Prostate gland (tissue), 2 donors: ENCODE data around the gene OGA. TPM values are rescaled to one million over a fixed set of nuclear protein-coding genes. Genes with fewer than 3 reads are reported as not detected.
"Not testable (repeated sequence)": the region's sequence is repeated elsewhere in the genome, so short reads cannot be mapped to it uniquely, and the experiment has no call there.

Experiments used
- DNase-seq: peaks from one replicate; pipeline ENCODE4 v3.0.0-alpha.2; 2019; ENCODE audit warnings: low spot score
- H3K27ac ChIP-seq, 2 donors: fragments of 200-600 bp; sonication (generic); 2 replicates each; pipeline ENCODE4 v1.5.1; 2017 to 2019
- H3K27me3 ChIP-seq: fragments of 200-600 bp; sonication (generic); replicated peaks from 2 replicates; pipeline ENCODE4 v1.5.1; 2019; ENCODE audit not compliant: insufficient read depth
- H3K36me3 ChIP-seq, 2 donors: fragments of 200-600 bp; sonication (generic); 1 replicate in 1 of 2; 2 replicates in 1 of 2; pipeline versions ENCODE4 v1.5.1 to v1.8.1; 2017 to 2019
- H3K4me1 ChIP-seq: fragments of 200-600 bp; sonication (generic); replicated peaks from 2 replicates; pipeline ENCODE4 v1.5.1; 2019
- H3K4me3 ChIP-seq, 2 donors: fragments of 200-600 bp; sonication (generic); 2 replicates each; pipeline ENCODE4 v1.5.1; 2017 to 2019
- H3K9me3 ChIP-seq: fragments of 200-600 bp; sonication (generic); 2 replicates; pipeline ENCODE4 v1.5.1; 2017
- POLR2A ChIP-seq: fragments of 450-650 bp; IDR thresholded peaks from one replicate; pipeline ENCODE4 v1.6.1; 2016; ENCODE audit warnings: antibody characterized with exemption, mild to moderate bottlenecking
- POLR2AphosphoS5 ChIP-seq: sonication (generic); formaldehyde crosslinking; IDR thresholded peaks from one replicate; pipeline ENCODE4 v1.6.1; 2017; ENCODE audit warnings: antibody characterized with exemption
- WGBS: methylation state at CpG from one replicate; pipeline ENCODE4 v1.1.5; 2018; 5-methylcytosine and 5-hydroxymethylcytosine counted together
- intact Hi-C: fragments of 100-400 bp; cut with DNase I; formaldehyde crosslinking; loops from one replicate; pipeline ENCODE4 v1.14.2; 2022
- total RNA-seq, 2 donors: library from RNA; depleted of rRNA; stranded (reverse); fragments of >200 nt; gene quantifications; one replicate each; pipeline ENCODE4 v1.1.0, GENCODE V29; 2016
- TF ChIP-seq, protein P1 (sequence below), 4 experiments: fragments of 200-600 bp in 2 of 4; fragments of 450-650 bp in 2 of 4; sonication (generic) in 2 of 4; IDR thresholded peaks; 1 replicate in 3 of 4; 2 replicates in 1 of 4; pipeline ENCODE4 v1.5.1; 2016 to 2019; ENCODE audit warnings: antibody characterized with exemption in 4 of 4, mild to moderate bottlenecking in 2 of 4, moderate library complexity in 2 of 4

The OGA gene
- total RNA-seq, 2 donors from 2014 or later = 82.5 to 143 TPM

DNA sequence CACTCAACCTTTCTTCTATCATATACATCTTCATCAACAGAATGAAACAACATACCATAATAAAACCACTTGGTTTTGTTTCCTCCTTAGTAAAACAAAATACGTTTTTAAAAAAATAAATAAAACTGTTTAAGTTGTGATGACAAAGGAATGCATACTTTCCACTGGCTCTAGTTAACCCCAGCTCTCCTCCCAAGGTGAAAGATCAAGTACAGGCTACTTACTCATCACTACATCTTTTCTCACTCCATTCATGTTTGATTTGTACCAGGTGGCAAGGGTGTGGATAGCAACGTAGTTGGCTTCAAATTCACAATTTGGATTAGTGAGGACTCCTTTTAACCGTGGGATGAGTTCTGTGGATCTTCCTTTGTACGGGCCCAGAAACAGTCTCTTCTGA is 14.7 kb downstream of the OGA start:
- no peaks in the 10 kb centered on the region for H3K4me1 ChIP-seq
- no peaks in the 10 kb centered on the region for H3K9me3 ChIP-seq
- no peak for TF ChIP-seq POLR2A
- TF ChIP-seq, protein P1, sequence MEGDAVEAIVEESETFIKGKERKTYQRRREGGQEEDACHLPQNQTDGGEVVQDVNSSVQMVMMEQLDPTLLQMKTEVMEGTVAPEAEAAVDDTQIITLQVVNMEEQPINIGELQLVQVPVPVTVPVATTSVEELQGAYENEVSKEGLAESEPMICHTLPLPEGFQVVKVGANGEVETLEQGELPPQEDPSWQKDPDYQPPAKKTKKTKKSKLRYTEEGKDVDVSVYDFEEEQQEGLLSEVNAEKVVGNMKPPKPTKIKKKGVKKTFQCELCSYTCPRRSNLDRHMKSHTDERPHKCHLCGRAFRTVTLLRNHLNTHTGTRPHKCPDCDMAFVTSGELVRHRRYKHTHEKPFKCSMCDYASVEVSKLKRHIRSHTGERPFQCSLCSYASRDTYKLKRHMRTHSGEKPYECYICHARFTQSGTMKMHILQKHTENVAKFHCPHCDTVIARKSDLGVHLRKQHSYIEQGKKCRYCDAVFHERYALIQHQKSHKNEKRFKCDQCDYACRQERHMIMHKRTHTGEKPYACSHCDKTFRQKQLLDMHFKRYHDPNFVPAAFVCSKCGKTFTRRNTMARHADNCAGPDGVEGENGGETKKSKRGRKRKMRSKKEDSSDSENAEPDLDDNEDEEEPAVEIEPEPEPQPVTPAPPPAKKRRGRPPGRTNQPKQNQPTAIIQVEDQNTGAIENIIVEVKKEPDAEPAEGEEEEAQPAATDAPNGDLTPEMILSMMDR (IDR thresholded peaks at IDR 0.05) = no peak
- no peak for TF ChIP-seq POLR2AphosphoS5
- no peak overlapping the region for H3K4me3 ChIP-seq
- intact Hi-C loops = no loop called here
- no peak for DNase-seq
- H3K36me3 ChIP-seq = peaks cover 6 to 15% of the 10 kb centered on the region in 2 donors
- H3K27ac ChIP-seq = no peak overlapping the region
- no peaks in the 10 kb centered on the region for H3K27me3 ChIP-seq
- WGBS = 63% methylated on average over 4 of the region's 4 CpGs

DNA sequence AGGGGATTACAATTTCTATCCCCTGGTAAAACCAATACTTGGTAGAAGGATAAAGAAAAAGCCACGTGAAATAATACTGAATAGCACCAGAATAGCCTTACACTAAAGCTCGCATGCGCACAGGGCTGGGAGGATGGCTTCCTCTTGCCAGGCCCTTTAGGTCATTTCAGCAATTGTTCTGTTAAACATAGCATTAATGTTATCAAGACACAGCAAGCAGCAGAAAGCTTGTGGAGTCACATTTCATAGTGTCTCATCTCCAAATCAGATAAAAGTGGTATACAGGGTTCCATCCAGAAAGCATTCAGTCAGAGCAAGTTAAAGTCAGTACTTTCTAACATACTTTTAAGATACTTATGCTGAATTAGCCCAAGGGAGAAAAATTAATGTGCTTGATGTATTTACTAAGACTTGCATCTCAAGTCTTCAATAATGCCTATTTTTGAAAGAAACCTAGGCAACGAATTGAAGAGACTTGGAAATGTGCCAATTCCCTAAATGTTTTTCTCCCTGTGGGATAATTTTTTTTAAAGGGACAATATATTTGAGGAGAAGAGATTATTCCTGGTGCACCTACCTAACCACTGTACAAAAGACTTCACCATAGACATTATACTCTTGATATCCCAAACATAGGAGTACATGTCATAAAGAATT is 20.7 kb downstream of the OGA start:
- Histone ChIP-seq H3K4me1 (no peaks in the 10 kb centered on the region), H3K36me3 (peaks cover 5 to 20% of the 10 kb centered on the region in 2 donors), H3K9me3 (no peaks in the 10 kb centered on the region), H3K4me3 (no peak overlapping the region), H3K27ac (no peak overlapping the region), H3K27me3 (no peaks in the 10 kb centered on the region)
- no peak for DNase-seq
- intact Hi-C loops = no loop called here
- TF ChIP-seq, protein P1 (IDR thresholded peaks at IDR 0.05) = no peak
- TF ChIP-seq POLR2AphosphoS5 = no peak
- TF ChIP-seq POLR2A = no peak
- WGBS = 28% methylated on average over 4 of the region's 4 CpGs

DNA sequence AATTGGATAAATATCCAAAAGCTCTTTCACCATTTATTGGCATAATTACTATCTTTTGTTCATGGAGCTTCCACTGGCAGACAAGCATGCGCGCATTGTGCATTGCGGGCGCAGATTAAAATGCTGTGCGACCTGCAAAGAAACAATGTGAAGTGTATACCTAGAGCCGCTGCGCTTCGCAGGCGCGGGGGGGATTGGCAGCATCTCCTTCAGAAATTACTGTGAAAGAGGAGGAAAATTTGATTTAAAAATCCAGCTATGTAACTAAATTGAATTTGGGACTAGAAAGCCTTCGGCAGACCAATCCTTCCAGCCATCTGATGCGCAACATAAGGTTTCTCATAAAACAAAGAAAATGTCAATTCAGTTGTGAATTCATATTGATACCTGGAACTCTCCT is 24.7 kb downstream of the OGA start:
- Histone ChIP-seq H3K4me1 (no peaks in the 10 kb centered on the region), H3K27ac (no peak overlapping the region), H3K4me3 (no peak overlapping the region), H3K36me3 (peaks cover 5 to 11% of the 10 kb centered on the region in 2 donors), H3K27me3 (no peaks in the 10 kb centered on the region), H3K9me3 (no peaks in the 10 kb centered on the region)
- intact Hi-C loops = no loop called here
- DNase-seq = no peak
- TF ChIP-seq, protein P1 (IDR thresholded peaks at IDR 0.05) = no peak
- TF ChIP-seq POLR2AphosphoS5 = no peak
- no peak for TF ChIP-seq POLR2A
- 99% methylated on average over 12 of the region's 12 CpGs for WGBS

- H3K27me3 ChIP-seq = no peaks in the 10 kb centered on the region
- TF ChIP-seq, protein P1 (IDR thresholded peaks at IDR 0.05) = no peak
- TF ChIP-seq POLR2A (no peak), POLR2AphosphoS5 (no peak)
- intact Hi-C loops = no loop called here
- H3K36me3 ChIP-seq = peaks cover 4 to 11% of the 10 kb centered on the region in 2 donors
- no peaks in the 10 kb centered on the region for H3K9me3 ChIP-seq
- DNase-seq = no peak
- H3K27ac ChIP-seq = no peak overlapping the region
- no peaks in the 10 kb centered on the region for H3K4me1 ChIP-seq
- WGBS = 91% methylated on average over 7 of the region's 7 CpGs
- H3K4me3 ChIP-seq = no peak overlapping the region
These were observed 28.6 kb downstream of the OGA start for GRCh38 chr10:101789686-101790085.

- H3K4me3 ChIP-seq, intact Hi-C loops, H3K4me1 ChIP-seq, H3K27me3 ChIP-seq, DNase-seq, H3K27ac ChIP-seq, H3K9me3 ChIP-seq: not testable (repeated sequence)
- peaks cover 4 to 11% of the 10 kb centered on the region in 2 donors for H3K36me3 ChIP-seq
- WGBS = 87% methylated on average over 9 of the region's 9 CpGs
These were observed 29.0 kb downstream of the OGA start for GRCh38 chr10:101789231-101789630.
